HG03432 (cell line): Measurements from ENCODE around the gene C16orf87.

Experiments used
- ATAC-seq: cut with Tn5 transposase; IDR thresholded peaks from one replicate; pipeline ENCODE4 v1.9.1; 2021; ENCODE audit warnings: mild to moderate bottlenecking, moderate library complexity; ENCODE audit not compliant: unreplicated experiment

C16orf87 gene

GRCh38 chr16:46759309-46759708 is 71.7 kb downstream of the C16orf87 start:
- no peak for ATAC-seq

- no peak for ATAC-seq
Observed at GRCh38 chr16:46757339-46758050, 73.5 kb downstream of the C16orf87 start.

GRCh38 chr16:46756772-46757171 is 74.2 kb downstream of the C16orf87 start:
- no peak for ATAC-seq

GRCh38 chr16:46753015-46753414 is 78.0 kb downstream of the C16orf87 start:
- no peak for ATAC-seq

GRCh38 chr16:46751381-46751780 is 79.6 kb downstream of the C16orf87 start:
- ATAC-seq, result no peak

- peak; percentile 76 for ATAC-seq
Observed at GRCh38 chr16:46748775-46749705, 81.9 kb downstream of the C16orf87 start.

GRCh38 chr16:46747777-46748651 is 83.0 kb downstream of the C16orf87 start, which contains the start of gene MYLK3:
Gene MYLK3 (minus strand): TSS chr16:46748344. CDS start chr16:46748193, 151 bp downstream.
- ATAC-seq, result no peak

- ATAC-seq, result no peak
Observed at GRCh38 chr16:46746821-46747776, 83.9 kb downstream of the C16orf87 start.
